ENCODE measurements around the gene NECTIN4.

Gene NECTIN4

DNA sequence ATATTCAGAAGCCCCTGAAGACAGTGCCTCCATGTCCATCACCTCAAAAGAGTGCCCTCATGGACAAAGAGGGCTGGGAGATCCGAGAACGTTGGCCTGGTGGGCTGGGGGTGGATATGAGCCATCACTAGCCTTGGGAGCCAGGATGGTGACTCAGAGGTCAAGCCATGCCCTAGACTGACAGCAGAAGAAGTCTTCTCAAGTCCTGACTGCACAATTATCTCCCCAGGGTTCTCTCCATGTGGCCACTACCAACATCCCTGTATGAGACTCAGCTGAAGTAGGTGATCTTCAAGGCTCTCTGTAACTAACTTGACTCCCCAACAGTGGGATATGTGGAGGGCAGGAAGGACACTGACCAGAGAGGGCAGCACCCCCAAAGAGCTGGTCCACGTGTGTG lies 36.5 kb downstream of the NECTIN4 start:
- Histone ChIP-seq H3K36me3 (ENCODE audit: control insufficient read depth in 2 of 2, insufficient read depth in 2 of 2, low read length in 2 of 2) (no peaks in the 10 kb centered on the region), H3K9ac (ENCODE audit: low read length in 2 of 2) (no peak overlapping the region)

DNA sequence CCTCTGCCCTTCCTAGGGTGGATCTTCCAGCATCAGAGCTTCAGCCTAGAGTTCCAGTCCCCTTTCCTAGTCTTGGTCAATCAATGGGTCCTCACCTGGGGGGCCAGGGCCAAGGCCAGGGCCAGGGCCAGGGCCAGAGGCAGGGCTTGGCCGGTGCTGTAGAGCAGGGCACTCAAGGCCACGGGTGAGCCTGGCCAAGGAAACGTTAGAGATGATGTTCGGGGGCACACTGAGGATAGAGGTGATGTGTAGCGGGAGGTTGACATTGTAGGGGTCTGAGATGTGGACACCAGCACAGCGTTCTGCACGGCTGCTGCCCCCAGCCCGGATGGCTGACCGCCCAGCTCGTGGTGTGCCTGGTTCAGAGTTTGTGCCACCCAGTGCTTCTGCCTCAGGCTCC lies 38.1 kb downstream of the NECTIN4 start:
- H3K36me3 ChIP-seq (ENCODE audit: control insufficient read depth in 2 of 2, insufficient read depth in 2 of 2, low read length in 2 of 2) = no peaks in the 10 kb centered on the region

More for the DNA sequence above, 36.5 kb downstream of the NECTIN4 start:
- no peak overlapping the region for H3K27ac ChIP-seq (ENCODE audit: low read length)
- H3K4me3 ChIP-seq (ENCODE audit: low read length in 2 of 2) = no peak overlapping the region
- no peaks in the 10 kb centered on the region for H3K9me3 ChIP-seq (ENCODE audit: control insufficient read depth in 2 of 2, low read length in 2 of 2)
- H3K27me3 ChIP-seq (ENCODE audit: control insufficient read depth in 1 of 2, insufficient read depth in 2 of 2, low read length in 2 of 2) = peaks cover 9 to 14% of the 10 kb centered on the region in 2 donors
- H3K4me1 ChIP-seq (ENCODE audit: control insufficient read depth, insufficient read depth, low read length) = no peaks in the 10 kb centered on the region

DNA sequence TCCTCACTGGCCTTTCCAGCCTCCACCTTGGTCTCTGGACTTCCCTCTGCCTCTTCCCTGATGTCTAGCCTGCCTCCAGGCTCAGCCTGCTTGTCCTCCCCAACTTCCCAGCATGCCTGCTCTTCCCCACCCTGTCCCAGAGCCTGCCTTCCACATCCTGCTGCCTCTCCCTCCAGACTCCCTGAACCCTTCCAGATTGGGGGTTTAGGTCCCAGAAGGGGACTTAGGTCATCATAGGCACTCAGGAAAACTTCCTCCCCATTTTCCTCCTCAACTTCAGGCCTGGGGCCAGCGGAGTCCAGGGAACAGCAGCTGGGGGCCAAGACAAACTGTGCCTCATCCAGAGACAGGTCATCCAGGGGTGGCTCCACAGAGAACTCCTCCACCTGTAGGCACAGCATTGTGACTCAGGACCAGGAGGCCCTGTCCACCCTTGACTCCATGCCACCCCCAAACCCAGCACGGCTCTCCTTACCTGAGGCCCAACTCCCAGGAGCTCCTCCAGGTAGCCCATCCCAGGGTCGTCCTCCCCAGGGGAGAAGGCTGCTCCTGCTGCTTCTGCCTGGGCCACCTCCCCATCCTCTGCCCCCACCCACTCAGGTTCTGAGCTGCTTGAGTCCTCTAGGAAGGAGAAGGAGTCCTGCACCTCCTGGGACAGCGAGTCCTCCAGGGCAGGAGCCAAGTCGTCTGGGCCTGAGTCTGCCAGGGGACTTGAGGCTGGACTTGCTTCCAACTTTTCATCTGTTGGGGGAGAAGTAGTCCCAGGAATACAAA lies 40.2 kb downstream of the NECTIN4 start:
- H3K4me3 ChIP-seq (ENCODE audit: low read length in 2 of 2) = no peak overlapping the region
- no peaks in the 10 kb centered on the region for H3K9me3 ChIP-seq (ENCODE audit: control insufficient read depth in 2 of 2, low read length in 2 of 2)
- H3K27me3 ChIP-seq (ENCODE audit: control insufficient read depth in 1 of 2, insufficient read depth in 2 of 2, low read length in 2 of 2) = peaks cover 0 to under 1% of the 10 kb centered on the region in 2 donors
- no peak overlapping the region for H3K9ac ChIP-seq (ENCODE audit: low read length in 2 of 2)
- peaks cover 11% of the 10 kb centered on the region for H3K4me1 ChIP-seq (ENCODE audit: control insufficient read depth, insufficient read depth, low read length)
- no peaks in the 10 kb centered on the region for H3K36me3 ChIP-seq (ENCODE audit: control insufficient read depth in 2 of 2, insufficient read depth in 2 of 2, low read length in 2 of 2)
- no peak overlapping the region for H3K27ac ChIP-seq (ENCODE audit: low read length)

More for the DNA sequence above, 38.1 kb downstream of the NECTIN4 start:
- Histone ChIP-seq H3K9me3 (ENCODE audit: control insufficient read depth in 2 of 2, low read length in 2 of 2) (no peaks in the 10 kb centered on the region), H3K27me3 (ENCODE audit: control insufficient read depth in 1 of 2, insufficient read depth in 2 of 2, low read length in 2 of 2) (peaks cover 7 to 13% of the 10 kb centered on the region in 2 donors), H3K27ac (ENCODE audit: low read length) (no peak overlapping the region), H3K4me3 (ENCODE audit: low read length in 2 of 2) (no peak overlapping the region), H3K4me1 (ENCODE audit: control insufficient read depth, insufficient read depth, low read length) (peaks cover 1% of the 10 kb centered on the region), H3K9ac (ENCODE audit: low read length in 2 of 2) (no peak overlapping the region)

DNA sequence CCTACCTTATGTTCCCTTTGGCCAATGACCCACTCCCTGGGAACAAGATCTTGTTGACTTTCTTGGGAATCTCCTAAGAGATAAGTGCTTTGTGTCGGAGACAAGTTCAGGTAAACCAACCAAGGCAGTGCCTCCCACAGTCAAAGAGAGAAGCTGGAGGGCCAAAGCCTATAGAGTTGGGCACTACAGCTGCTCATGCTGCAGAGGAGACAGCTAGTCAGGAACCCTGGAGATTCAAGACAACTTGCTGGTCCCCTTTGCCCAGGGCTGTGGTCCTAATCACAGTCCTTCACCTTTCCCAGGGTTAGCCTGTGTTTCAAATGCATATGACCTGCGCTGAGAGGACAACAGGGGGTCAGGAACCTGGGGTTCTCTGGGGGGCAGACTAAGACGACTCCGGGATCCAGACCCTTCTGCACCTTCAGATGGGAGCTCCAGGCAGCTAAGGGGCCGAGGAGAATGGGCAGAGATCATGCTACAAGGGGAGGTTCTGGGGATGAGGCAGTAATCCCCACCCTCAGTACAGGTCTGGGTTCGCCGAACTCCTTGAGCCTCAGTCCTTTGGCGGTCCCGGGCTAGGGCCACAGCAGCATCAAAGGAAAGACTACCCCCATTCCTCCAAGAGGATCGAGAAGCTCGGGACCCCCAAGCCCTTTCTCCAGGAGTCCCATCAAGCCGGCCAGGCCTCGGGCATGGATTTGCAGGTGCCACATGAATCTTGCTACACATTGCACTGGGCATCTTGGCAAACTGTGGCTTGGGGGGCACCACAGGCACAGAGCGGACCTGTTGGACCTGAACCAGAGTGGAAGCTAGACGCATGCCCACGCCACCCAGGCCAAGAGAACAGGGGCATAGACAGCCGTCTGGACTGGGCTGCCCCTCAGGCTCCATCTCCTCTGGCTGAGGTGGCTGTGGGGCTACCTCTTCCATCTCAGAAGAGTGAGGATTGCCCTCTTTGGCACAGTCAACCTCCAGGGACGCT lies 41.6 kb downstream of the NECTIN4 start:
- no peak overlapping the region for H3K4me3 ChIP-seq (ENCODE audit: low read length in 2 of 2)
- no peak overlapping the region for H3K27ac ChIP-seq (ENCODE audit: low read length)
- peaks cover 5% of the 10 kb centered on the region in 2 donors for H3K36me3 ChIP-seq (ENCODE audit: control insufficient read depth in 2 of 2, insufficient read depth in 2 of 2, low read length in 2 of 2)
- H3K4me1 ChIP-seq (ENCODE audit: control insufficient read depth, insufficient read depth, low read length) = peaks cover 13% of the 10 kb centered on the region
- no peak overlapping the region for H3K9ac ChIP-seq (ENCODE audit: low read length in 2 of 2)
- H3K27me3 ChIP-seq (ENCODE audit: control insufficient read depth in 1 of 2, insufficient read depth in 2 of 2, low read length in 2 of 2) = no peaks in the 10 kb centered on the region
- H3K9me3 ChIP-seq (ENCODE audit: control insufficient read depth in 2 of 2, low read length in 2 of 2) = no peaks in the 10 kb centered on the region

DNA sequence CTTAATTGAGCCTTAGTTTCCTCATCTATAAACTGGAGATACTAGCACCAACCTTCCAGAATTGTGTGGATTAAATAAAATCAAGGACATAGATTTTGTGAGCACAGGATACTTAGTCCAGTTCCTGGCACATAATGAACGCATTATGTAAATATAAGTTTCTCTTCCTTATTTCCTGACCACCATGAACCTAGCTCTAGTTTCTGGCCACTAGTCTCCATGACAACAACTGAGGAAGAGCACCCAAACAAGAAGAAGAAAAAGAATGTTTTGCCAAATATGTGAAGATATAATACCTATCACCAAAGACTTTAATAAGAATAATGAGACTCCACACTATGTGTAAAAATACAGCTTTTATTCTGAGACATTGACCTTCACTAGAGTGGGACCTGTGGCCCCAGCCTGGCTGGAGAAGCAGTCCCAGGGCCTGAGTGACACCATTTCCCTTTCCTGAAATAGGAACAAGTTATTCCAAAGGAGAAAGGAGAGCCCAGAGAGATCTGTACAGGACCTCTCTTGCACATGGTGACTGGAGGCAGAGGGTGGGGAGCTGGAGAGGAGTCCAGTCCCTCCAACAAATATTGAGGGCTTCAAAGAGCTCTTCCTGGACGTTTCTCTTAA lies 42.6 kb downstream of the NECTIN4 start:
- no peaks in the 10 kb centered on the region for H3K27me3 ChIP-seq (ENCODE audit: control insufficient read depth in 1 of 2, insufficient read depth in 2 of 2, low read length in 2 of 2)
- H3K4me3 ChIP-seq (ENCODE audit: low read length in 2 of 2) = peak overlapping the region; percentile 94
- peaks cover 15% of the 10 kb centered on the region in 2 donors for H3K36me3 ChIP-seq (ENCODE audit: control insufficient read depth in 2 of 2, insufficient read depth in 2 of 2, low read length in 2 of 2)
- H3K4me1 ChIP-seq (ENCODE audit: control insufficient read depth, insufficient read depth, low read length) = peaks cover 13% of the 10 kb centered on the region
- H3K9me3 ChIP-seq (ENCODE audit: control insufficient read depth in 2 of 2, low read length in 2 of 2) = no peaks in the 10 kb centered on the region
- peak overlapping the region; percentile 96 for H3K27ac ChIP-seq (ENCODE audit: low read length)
- H3K9ac ChIP-seq (ENCODE audit: low read length in 2 of 2) = peak overlapping the region in 1 of 2 donors; percentile 95

DNA sequence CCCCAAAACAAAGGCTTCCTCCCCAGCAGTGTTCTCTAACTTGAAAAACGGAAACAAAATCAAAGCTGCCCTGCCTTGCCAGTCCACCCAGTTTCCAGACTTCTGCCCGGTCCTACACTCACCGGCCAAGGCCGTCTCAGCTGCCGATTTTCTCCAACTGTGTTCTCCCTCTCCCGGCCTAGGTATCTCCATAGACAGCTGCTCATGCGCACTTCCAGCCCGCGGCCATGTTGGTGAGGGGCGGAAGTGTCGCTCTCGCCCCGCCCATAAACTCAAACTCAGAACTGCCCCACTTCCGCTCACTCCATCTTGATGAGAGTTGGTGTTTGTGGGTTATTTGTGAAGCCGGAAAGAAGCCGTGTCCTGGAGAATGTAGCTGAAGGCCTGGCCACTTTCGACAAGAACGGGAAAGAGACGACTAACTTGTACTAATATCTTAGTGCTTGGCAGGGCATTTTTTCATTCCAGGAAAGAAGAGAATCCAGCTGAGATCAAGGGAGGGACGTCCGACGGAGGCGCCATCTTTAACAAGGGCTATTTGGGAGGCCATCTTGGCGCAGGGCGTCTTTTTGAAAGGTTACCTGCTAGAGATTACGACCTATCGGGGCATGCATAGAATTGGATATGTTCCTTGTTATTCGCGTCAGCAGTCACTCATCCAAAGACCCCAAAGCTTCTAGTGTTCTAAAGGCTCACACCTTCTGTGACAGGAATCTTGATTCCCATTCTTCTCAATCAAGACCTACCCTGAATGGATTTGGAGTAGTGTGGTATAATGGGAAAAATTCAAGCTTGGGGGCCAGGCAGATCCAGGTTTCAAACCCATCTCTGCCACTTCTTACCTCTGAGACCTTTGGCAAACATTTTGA lies 43.4 kb downstream of the NECTIN4 start, which contains the start of gene USF1:
Gene USF1, minus strand, starts transcription at position 242 of the 869 bp plus-strand sequence. CDS start 2,702 bp downstream, outside the sequence.
- Histone ChIP-seq H3K9me3 (ENCODE audit: control insufficient read depth in 2 of 2, low read length in 2 of 2) (no peaks in the 10 kb centered on the region), H3K4me1 (ENCODE audit: control insufficient read depth, insufficient read depth, low read length) (peaks cover 13% of the 10 kb centered on the region), H3K4me3 (ENCODE audit: low read length in 2 of 2) (peak within 1 kb of the TSS; percentile 94), H3K36me3 (ENCODE audit: control insufficient read depth in 2 of 2, insufficient read depth in 2 of 2, low read length in 2 of 2) (peaks cover 21% of the 10 kb centered on the region in 2 donors), H3K27ac (ENCODE audit: low read length) (peak within 1 kb of the TSS; percentile 96), H3K27me3 (ENCODE audit: control insufficient read depth in 1 of 2, insufficient read depth in 2 of 2, low read length in 2 of 2) (no peaks in the 10 kb centered on the region), H3K9ac (ENCODE audit: low read length in 2 of 2) (peak within 1 kb of the TSS; percentile 93 to 95)

DNA sequence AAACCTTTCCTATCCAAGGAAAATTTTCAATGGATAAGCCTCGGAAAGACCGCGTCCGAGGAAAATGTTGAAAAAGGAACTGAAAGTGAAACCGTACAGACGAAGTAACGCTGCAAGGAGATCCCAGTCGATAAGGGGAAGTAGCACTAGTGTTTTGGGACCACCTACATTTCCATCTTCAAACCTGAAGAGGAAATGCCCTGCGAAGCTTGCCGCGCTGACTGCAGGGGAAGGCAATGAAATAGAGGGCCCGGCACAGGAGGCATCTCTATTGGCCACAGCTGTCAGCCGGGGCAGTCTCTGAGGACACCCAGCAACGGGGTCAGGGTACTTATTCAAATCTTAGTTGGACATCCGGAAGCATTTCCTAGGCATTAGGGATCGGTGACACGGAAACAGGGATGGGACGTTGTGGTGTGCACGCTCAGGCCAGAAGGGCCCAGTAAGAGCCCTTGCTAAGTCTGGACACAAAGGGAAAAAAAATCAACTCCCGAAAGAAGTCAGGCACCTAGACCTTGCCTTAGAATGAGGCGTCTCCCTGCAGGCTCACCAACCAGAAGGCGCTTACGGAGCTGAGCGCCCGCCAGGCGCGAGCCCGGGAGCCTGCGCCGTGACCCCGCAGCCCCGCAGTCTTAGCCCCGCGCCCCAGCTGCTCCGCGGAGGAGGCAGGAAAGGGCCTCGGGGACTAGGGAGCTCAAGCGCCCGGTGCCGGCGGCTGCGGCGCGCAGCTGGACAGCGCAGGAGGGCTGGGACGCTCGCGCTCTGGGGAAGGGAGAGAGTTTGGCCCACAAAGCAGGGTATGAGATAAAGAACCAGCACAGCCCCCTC lies 44.2 kb downstream of the NECTIN4 start:
- peak overlapping the region; percentile 94 for H3K4me3 ChIP-seq (ENCODE audit: low read length in 2 of 2)
- H3K9ac ChIP-seq (ENCODE audit: low read length in 2 of 2) = peak overlapping the region; percentile 91 to 95
- no peaks in the 10 kb centered on the region for H3K27me3 ChIP-seq (ENCODE audit: control insufficient read depth in 1 of 2, insufficient read depth in 2 of 2, low read length in 2 of 2)
- H3K36me3 ChIP-seq (ENCODE audit: control insufficient read depth in 2 of 2, insufficient read depth in 2 of 2, low read length in 2 of 2) = peaks cover 28% of the 10 kb centered on the region in 2 donors
- peak overlapping the region; percentile 96 for H3K27ac ChIP-seq (ENCODE audit: low read length)
- H3K9me3 ChIP-seq (ENCODE audit: control insufficient read depth in 2 of 2, low read length in 2 of 2) = no peaks in the 10 kb centered on the region
- H3K4me1 ChIP-seq (ENCODE audit: control insufficient read depth, insufficient read depth, low read length) = peaks cover 13% of the 10 kb centered on the region

DNA sequence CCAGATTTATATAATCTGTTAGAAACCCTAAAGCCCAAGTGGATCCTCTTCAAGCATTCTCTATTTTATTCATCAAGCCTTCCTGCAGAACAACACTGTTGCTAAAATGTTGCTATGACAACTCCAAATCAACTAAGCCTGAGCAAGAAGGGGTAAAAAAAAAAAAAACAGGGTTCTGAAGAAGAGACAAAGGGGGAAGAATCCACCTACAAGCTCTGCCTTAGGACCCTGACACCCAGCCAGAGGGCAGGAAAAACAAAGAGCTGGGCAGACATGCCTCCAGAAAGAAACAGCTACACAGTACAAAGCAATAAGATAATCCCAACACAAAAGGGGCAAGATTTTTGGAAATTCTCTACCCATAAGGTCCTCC lies 44.8 kb downstream of the NECTIN4 start:
- peaks cover 34% of the 10 kb centered on the region in 2 donors for H3K36me3 ChIP-seq (ENCODE audit: control insufficient read depth in 2 of 2, insufficient read depth in 2 of 2, low read length in 2 of 2)
- peak overlapping the region; percentile 96 for H3K27ac ChIP-seq (ENCODE audit: low read length)
- H3K9me3 ChIP-seq (ENCODE audit: control insufficient read depth in 2 of 2, low read length in 2 of 2) = no peaks in the 10 kb centered on the region
- H3K4me3 ChIP-seq (ENCODE audit: low read length in 2 of 2) = peak overlapping the region; percentile 94
- H3K27me3 ChIP-seq (ENCODE audit: control insufficient read depth in 1 of 2, insufficient read depth in 2 of 2, low read length in 2 of 2) = no peaks in the 10 kb centered on the region
- H3K4me1 ChIP-seq (ENCODE audit: control insufficient read depth, insufficient read depth, low read length) = peaks cover 15% of the 10 kb centered on the region
- H3K9ac ChIP-seq (ENCODE audit: low read length in 2 of 2) = peak overlapping the region; percentile 91 to 95

DNA sequence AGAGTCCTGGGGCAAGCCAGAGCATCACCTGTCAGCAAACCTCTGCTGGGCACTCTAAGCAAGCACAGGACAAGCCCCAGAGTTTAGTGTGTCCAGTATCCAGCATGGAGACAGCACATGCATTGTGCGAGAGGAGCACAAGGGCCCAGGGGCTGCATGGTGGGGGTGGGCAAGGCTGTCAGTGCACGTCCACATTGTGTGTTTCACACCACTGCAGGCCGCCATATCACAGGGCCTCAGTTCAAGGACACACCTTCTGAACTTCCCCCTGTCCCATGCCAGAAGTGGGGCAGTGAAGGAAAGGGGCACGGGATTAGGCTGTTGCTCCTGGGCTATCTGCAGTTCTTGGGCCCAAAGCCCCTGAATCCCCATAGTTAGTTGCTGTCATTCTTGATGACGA lies 49.8 kb downstream of the NECTIN4 start:
- Histone ChIP-seq H3K9me3 (ENCODE audit: control insufficient read depth in 2 of 2, low read length in 2 of 2) (no peaks in the 10 kb centered on the region), H3K27me3 (ENCODE audit: control insufficient read depth in 1 of 2, insufficient read depth in 2 of 2, low read length in 2 of 2) (no peaks in the 10 kb centered on the region), H3K4me1 (ENCODE audit: control insufficient read depth, insufficient read depth, low read length) (peaks cover 22% of the 10 kb centered on the region), H3K27ac (ENCODE audit: low read length) (no peak overlapping the region), H3K9ac (ENCODE audit: low read length in 2 of 2) (no peak overlapping the region), H3K36me3 (ENCODE audit: control insufficient read depth in 2 of 2, insufficient read depth in 2 of 2, low read length in 2 of 2) (peaks cover 35 to 36% of the 10 kb centered on the region in 2 donors), H3K4me3 (ENCODE audit: low read length in 2 of 2) (no peak overlapping the region)

Data from stomach smooth muscle (tissue), 2 donors.